Colonic mucosa (tissue), 4 donors: ENCODE data around the gene ADCY7. TPM values are rescaled to one million over a fixed set of nuclear protein-coding genes. Genes with fewer than 3 reads are reported as not detected.
A peak's percentile ranks its signal among the peaks of the same experiment; 100 is the strongest.

Experiments used
- DNase-seq: peaks from one replicate; pipeline ENCODE4 v3.0.0-alpha.2; 2020
- H3K27ac ChIP-seq: fragments of 200-600 bp; one replicate; pipeline ENCODE4 v1.8.0; 2021
- H3K27me3 ChIP-seq: fragments of 200-600 bp; one replicate; pipeline ENCODE4 v1.8.0; 2021
- H3K36me3 ChIP-seq: fragments of 200-600 bp; one replicate; pipeline ENCODE4 v1.8.0; 2021
- H3K4me1 ChIP-seq: fragments of 200-600 bp; one replicate; pipeline ENCODE4 v1.8.0; 2021; ENCODE audit warnings: mild to moderate bottlenecking
- H3K4me3 ChIP-seq: fragments of 200-600 bp; one replicate; pipeline ENCODE4 v1.8.0; 2021
- H3K9ac ChIP-seq, 2 donors: one replicate each; pipeline ENCODE4 v1.7.0; 2013; ENCODE audit warnings: control low read depth in 2 of 2, low read depth in 2 of 2, low read length in 2 of 2
- H3K9me3 ChIP-seq: fragments of 200-600 bp; one replicate; pipeline ENCODE4 v1.8.0; 2021
- intact Hi-C: fragments of 100-400 bp; cut with DNase I; formaldehyde crosslinking; loops from one replicate; pipeline ENCODE4 v1.14.1; 2022
- total RNA-seq, 2 donors: library from RNA; stranded (reverse); fragmentation: NEBNext Ultra II Directional in 1 of 2; extraction: Animal tissue kit (Norgen Biotek cat#: 25700) in 1 of 2; gene quantifications; one replicate each; pipeline ENCODE4 v1.2.1, GENCODE V29; 2021
- TF ChIP-seq, protein P1 (sequence below): fragments of 200-600 bp; IDR thresholded peaks from one replicate; pipeline ENCODE4 v1.8.0; 2022; ENCODE audit warnings: antibody characterized with exemption, mild to moderate bottlenecking
- donor health status: healthy.
- donor health status: DM: no; HTN: no; CAD: no.
- donor health status: DM: no; HTN: no; CAD: no.

Gene ADCY7
- total RNA-seq, 2 donors from 2014 or later: 15.8 to 19.2 TPM

DNA sequence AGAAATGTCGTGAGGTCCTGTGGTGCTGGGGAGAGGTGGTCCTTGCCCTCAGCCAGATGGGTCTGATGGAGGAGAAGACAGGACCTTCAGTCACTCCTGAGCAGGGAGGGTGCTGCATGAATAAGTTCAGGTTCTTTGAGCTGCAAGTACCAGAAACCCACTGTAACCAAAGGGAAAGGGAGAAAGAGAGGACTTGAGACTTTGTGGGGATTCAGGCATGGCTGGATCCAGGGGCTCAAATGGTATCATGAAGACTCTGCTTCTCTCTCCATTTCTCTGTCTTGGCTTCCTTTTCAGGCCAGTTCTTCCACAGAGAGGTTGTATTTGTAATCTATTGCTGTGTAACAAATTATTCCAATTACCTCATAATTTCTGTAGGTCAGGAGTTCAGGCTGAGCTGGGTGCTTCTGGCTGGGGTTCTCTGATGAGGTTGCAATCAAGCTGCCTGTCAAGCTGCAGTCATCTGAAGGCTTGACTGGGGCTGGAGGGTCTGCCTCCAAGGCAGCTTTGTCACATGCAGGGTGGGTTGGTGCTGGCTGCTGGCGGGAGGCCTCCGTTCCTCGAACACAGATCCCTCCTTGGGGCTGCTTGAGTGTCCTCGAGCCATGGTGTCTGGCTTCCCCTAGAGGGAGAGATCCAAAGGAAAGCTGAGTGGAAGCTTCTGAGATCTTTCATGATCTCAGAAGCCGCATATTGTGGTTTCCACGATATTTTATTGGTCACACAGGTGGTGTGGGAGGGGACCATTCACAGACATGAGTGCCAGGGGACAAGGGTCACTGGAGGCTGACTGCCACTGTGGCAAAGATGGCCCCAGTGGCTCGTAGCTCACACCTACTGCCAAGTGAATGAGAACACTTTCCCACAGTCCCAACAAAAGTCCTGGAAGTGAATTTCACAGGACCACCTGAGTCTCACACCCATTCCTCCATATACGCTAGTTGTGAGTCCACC is 5.9 kb upstream of the ADCY7 start:
- Histone ChIP-seq H3K27me3 (no peaks in the 10 kb centered on the region), H3K9ac (no peak overlapping the region), H3K36me3 (no peaks in the 10 kb centered on the region), H3K27ac (no peak overlapping the region), H3K4me3 (no peak overlapping the region), H3K9me3 (no peaks in the 10 kb centered on the region), H3K4me1 (peaks cover 22% of the 10 kb centered on the region)
- no peak for DNase-seq
- intact Hi-C loops: no loop called here
- TF ChIP-seq, protein P1, sequence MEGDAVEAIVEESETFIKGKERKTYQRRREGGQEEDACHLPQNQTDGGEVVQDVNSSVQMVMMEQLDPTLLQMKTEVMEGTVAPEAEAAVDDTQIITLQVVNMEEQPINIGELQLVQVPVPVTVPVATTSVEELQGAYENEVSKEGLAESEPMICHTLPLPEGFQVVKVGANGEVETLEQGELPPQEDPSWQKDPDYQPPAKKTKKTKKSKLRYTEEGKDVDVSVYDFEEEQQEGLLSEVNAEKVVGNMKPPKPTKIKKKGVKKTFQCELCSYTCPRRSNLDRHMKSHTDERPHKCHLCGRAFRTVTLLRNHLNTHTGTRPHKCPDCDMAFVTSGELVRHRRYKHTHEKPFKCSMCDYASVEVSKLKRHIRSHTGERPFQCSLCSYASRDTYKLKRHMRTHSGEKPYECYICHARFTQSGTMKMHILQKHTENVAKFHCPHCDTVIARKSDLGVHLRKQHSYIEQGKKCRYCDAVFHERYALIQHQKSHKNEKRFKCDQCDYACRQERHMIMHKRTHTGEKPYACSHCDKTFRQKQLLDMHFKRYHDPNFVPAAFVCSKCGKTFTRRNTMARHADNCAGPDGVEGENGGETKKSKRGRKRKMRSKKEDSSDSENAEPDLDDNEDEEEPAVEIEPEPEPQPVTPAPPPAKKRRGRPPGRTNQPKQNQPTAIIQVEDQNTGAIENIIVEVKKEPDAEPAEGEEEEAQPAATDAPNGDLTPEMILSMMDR: no peak

DNA sequence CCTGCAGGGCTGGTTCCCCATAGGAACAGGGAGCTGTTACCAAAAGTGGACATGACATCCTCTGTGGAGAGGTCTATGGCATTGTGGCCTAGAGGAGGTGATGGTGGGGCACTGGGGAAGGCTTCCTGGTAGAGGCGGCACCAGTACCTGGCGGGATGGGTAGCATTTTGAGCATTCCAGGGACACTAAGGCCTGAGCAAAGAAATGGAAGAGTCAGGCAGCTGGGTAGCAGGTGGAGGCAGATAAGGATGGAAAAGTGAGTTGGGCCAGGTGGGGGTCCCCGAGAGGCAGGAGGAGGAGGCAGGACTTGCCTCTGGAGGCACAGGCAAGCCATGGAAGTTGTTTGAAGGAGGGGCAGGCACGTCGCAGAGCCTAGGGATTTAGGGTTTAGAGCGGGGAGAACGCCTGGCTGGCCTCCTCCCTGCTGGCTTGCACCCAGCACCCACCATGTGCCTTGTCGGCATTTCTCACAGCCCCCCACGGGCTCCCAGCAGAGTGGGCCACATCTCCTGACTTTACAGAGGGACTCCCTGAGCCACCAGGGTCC is 5.1 kb upstream of the ADCY7 start:
- H3K27ac ChIP-seq: no peak overlapping the region
- H3K4me1 ChIP-seq: peaks cover 29% of the 10 kb centered on the region
- H3K9ac ChIP-seq: no peak overlapping the region
- no peaks in the 10 kb centered on the region for H3K27me3 ChIP-seq
- H3K9me3 ChIP-seq: no peaks in the 10 kb centered on the region
- H3K4me3 ChIP-seq: no peak overlapping the region
- no peaks in the 10 kb centered on the region for H3K36me3 ChIP-seq
- intact Hi-C loops: no loop called here
- TF ChIP-seq, protein P1: no peak
- DNase-seq: no peak

DNA sequence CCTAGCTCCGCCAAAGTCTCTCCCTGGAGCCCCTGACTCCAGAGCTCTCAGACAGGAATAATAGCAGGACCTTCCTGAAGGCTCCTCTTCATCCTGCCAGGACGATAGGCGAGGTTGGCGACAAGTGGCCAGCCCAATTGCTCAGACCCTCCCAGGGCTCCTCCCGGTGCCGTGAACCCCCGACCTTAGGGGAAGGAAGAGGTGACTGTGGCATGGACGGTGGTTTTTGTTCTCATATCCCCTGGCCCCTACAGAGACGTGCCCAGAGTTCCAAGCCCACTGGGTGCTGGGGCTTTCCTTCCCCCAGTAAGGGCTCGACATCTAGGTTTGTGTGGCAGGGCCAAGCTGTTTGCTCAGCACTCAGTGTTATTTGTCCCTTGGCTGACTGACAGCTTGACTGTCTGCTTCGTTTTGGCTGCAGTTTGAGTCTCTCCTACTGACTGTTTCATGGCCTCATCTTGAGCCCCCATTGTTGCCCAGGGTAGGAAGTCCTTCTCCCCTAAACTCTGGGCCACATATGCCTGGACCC is 4.6 kb upstream of the ADCY7 start:
- Histone ChIP-seq H3K4me1 (peaks cover 29% of the 10 kb centered on the region), H3K9ac (no peak overlapping the region), H3K36me3 (no peaks in the 10 kb centered on the region), H3K9me3 (no peaks in the 10 kb centered on the region), H3K4me3 (no peak overlapping the region), H3K27ac (no peak overlapping the region), H3K27me3 (no peaks in the 10 kb centered on the region)
- peak; percentile 26 for DNase-seq
- intact Hi-C loops: no loop called here
- TF ChIP-seq, protein P1: no peak

DNA sequence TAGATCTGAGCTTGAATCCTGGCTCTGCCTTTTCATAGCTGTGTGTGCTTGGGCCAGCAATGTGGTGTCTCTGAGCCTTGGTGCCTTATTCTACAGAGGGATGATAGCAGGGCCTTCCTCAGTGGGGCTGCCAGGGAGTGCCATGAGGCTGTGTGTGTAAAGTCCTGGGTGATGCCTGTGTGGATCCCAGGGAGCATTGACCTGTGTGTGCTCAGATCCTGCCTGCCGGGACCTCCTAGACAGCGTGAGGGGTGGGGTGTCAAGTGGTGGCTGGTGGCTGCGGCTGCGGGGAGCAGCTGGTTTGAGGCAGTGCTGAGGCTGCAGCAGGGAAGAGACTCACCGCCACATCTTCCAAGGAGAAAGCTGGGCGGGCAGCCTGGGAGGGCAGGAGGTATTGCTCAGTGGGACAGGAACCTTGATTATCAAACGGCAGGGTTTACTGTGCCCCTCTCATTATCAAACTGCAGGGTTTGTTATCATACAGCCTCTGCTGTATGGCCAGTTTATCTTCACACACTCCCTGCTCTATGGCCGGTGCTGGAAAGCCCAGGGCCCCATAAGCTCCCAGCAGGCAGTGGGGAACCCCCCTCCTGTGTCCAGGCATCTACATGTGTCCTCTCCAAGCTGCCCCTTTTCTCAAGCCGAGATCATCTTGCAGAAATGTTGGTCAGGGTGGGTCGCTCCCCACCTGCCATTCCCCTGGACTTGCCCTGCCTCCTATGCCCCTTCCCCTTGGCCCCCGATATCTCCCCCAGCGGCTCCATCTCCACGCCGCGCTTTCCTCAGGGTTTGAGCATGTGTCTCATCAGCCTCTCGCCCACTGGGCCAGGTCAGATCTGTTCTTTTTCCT is 3.1 kb upstream of the ADCY7 start:
- Histone ChIP-seq H3K36me3 (no peaks in the 10 kb centered on the region), H3K4me1 (peaks cover 35% of the 10 kb centered on the region), H3K9me3 (no peaks in the 10 kb centered on the region), H3K27ac (no peak overlapping the region), H3K4me3 (no peak overlapping the region), H3K9ac (no peak overlapping the region), H3K27me3 (no peaks in the 10 kb centered on the region)
- DNase-seq: no peak
- intact Hi-C loops: no loop called here
- TF ChIP-seq, protein P1: no peak
